ENCODE data around the gene MCTP1. TPM values are rescaled to one million over a fixed set of nuclear protein-coding genes. Genes with fewer than 3 reads are reported as not detected.

The MCTP1 gene
- total and polyA plus RNA-seq, 2 of the 8 experiments (the other 6 are each of a cell fraction or from before 2014, with no cell fraction given) = 0.56 to 3.4 TPM

GRCh38 chr5:94833851-94834250 is 451.0 kb downstream of the MCTP1 start:
- no peak overlapping the region for H2BK20ac ChIP-seq (ENCODE audit: low read length)
- H3K56ac ChIP-seq (replicated peaks; ENCODE audit: insufficient read length, low read depth, low read length) = no peak overlapping the region
- no peak overlapping the region for H2BK15ac ChIP-seq (ENCODE audit: low read length)
- FAIRE-seq = no peak
- no peak overlapping the region for H2BK12ac ChIP-seq (ENCODE audit: low read depth, low read length)
- 90% methylated on average over 2 of the region's 2 CpGs; no CpG with 5 or more reads in 1 of the 2 experiments for WGBS, 2 experiments (ENCODE audit: extremely low coverage in 1 of 2, insufficient coverage in 1 of 2, insufficient read length in 1 of 2, insufficient replicate concordance in 2 of 2, low coverage in 1 of 2, low lambda C conversion rate in 2 of 2, missing lambda C conversion rate in 1 of 2)
- no peak overlapping the region for H3K4me2 ChIP-seq (ENCODE audit: insufficient read depth in 1 of 2, low read depth in 2 of 2, low read length in 2 of 2)
- no peaks in the 10 kb centered on the region for H4K20me1 ChIP-seq (replicated peaks in 1 of 2; ENCODE audit: control insufficient read depth in 1 of 2, insufficient read depth in 2 of 2, low read length in 2 of 2)
- H3K27me3 ChIP-seq (replicated peaks in 1 of 4; ENCODE audit: control insufficient read depth in 3 of 4, extremely low read depth in 1 of 4, insufficient read depth in 3 of 4, low read length in 3 of 4) = no peaks in the 10 kb centered on the region
- DNase-seq (ENCODE audit: low read depth in 1 of 2, low spot score in 2 of 2) = no peak
- no peak overlapping the region for H4K91ac ChIP-seq (replicated peaks; ENCODE audit: insufficient read length, low read length)
- TF ChIP-seq EGR1 (IDR thresholded peaks at IDR 0.05; ENCODE audit: borderline replicate concordance, low read depth, low read length) (no peak), RNF2 (IDR thresholded peaks at IDR 0.05; ENCODE audit: borderline replicate concordance, low read depth, low read length, missing control alignments, poor library complexity, severe bottlenecking) (no peak), JUND (IDR thresholded peaks at IDR 0.05; ENCODE audit: low read length) (no peak)
- no peak overlapping the region for H3K23ac ChIP-seq (ENCODE audit: insufficient read length)
- no peak overlapping the region for H3K18ac ChIP-seq (ENCODE audit: extremely low read depth, low read length)
- H2AK5ac ChIP-seq (ENCODE audit: low read depth, low read length) = no peak overlapping the region
- H3K9me3 ChIP-seq (ENCODE audit: insufficient read depth in 2 of 2, low read depth in 1 of 2, low read length in 1 of 2) = no peaks in the 10 kb centered on the region
- H3K23me2 ChIP-seq (ENCODE audit: low read depth, low read length) = no peaks in the 10 kb centered on the region
- H3K79me2 ChIP-seq (ENCODE audit: control insufficient read depth in 1 of 2, insufficient read depth in 2 of 2, low read length in 2 of 2) = no peaks in the 10 kb centered on the region
- no peak overlapping the region for H4K5ac ChIP-seq (ENCODE audit: insufficient read length, low read depth, low read length)
- no peak overlapping the region for H3K14ac ChIP-seq (ENCODE audit: insufficient read length)
- ChIA-PET CTCF (ENCODE audit: partially characterized antibody) (interaction anchor here (0.9 to 6.5 kb wide), 5 partner anchors 8 to 96 kb away, joined by 3 to 40 read pairs (median 6); no protein-coding TSS in a partner anchor), POLR2A (ENCODE audit: partially characterized antibody) (no interaction called here)
- H2BK120ac ChIP-seq (replicated peaks; ENCODE audit: low read depth, low read length) = no peak overlapping the region
- H3K27ac ChIP-seq (ENCODE audit: low read depth, low read length) = no peak overlapping the region
- H2BK5ac ChIP-seq (ENCODE audit: low read depth, low read length) = no peak overlapping the region
- H3K4me3 ChIP-seq (ENCODE audit: extremely low read depth in 1 of 4, insufficient read depth in 2 of 4, low read depth in 3 of 4, low read length in 4 of 4) = no peak overlapping the region
- no peaks in the 10 kb centered on the region for H3K79me1 ChIP-seq (ENCODE audit: low read depth, low read length)
- H4K8ac ChIP-seq (ENCODE audit: extremely low read depth, insufficient read depth, low read length) = no peak overlapping the region
- no peak overlapping the region for H3K9ac ChIP-seq (replicated peaks in 1 of 4; ENCODE audit: extremely low read depth in 1 of 4, low read depth in 3 of 4, low read length in 3 of 4)
- no peak overlapping the region for H2AFZ ChIP-seq (ENCODE audit: low read length)
- H3K4me1 ChIP-seq (replicated peaks in 1 of 4; ENCODE audit: control insufficient read depth in 3 of 4, insufficient read depth in 4 of 4, low read length in 3 of 4) = no peaks in the 10 kb centered on the region
- no peak overlapping the region for H3K4ac ChIP-seq (replicated peaks; ENCODE audit: insufficient read length, low read depth, low read length)
- H3K36me3 ChIP-seq (ENCODE audit: control insufficient read depth in 2 of 4, insufficient read depth in 4 of 4, low read length in 3 of 4) = no peaks in the 10 kb centered on the region

Measured in H1 (cell line).